Lung (tissue), 12 donors: Measurements from ENCODE around the gene OMP. TPM values are rescaled to one million over a fixed set of nuclear protein-coding genes. Genes with fewer than 3 reads are reported as not detected.

ENCODE experiments used
- ATAC-seq: fragments of 200-7000 bp; cut with Tn5 transposase; one replicate; pipeline ENCODE4 v1.9.1; 2020; ENCODE audit warnings: moderate number of reproducible peaks; ENCODE audit not compliant: insufficient read depth, low FRiP score
- DNase-seq, 3 donors: peaks; one replicate each; pipeline ENCODE4 v3.0.0-alpha.2; 2013 to 2017
- H3K27ac ChIP-seq, 2 donors: one replicate each; pipeline ENCODE4 v1.5.1; 2013; ENCODE audit warnings: mild to moderate bottlenecking in 2 of 2, moderate library complexity in 2 of 2, control low read depth in 1 of 2, inconsistent platforms in 1 of 2, low read depth in 1 of 2, low read length in 1 of 2
- H3K27me3 ChIP-seq, 3 donors: one replicate each; pipeline ENCODE4 v1.5.1; 2013; ENCODE audit warnings: low read length in 2 of 3; ENCODE audit not compliant: control insufficient read depth in 3 of 3, insufficient read depth in 3 of 3
- H3K36me3 ChIP-seq, 4 donors: one replicate each; pipeline ENCODE4 v1.5.1; 2013; ENCODE audit warnings: low read length in 4 of 4, mild to moderate bottlenecking in 1 of 4, moderate library complexity in 1 of 4; ENCODE audit not compliant: control insufficient read depth in 4 of 4, insufficient read depth in 4 of 4
- H3K4me1 ChIP-seq, 5 donors: one replicate each; pipeline ENCODE4 v1.5.1; 2013; ENCODE audit warnings: low read length in 5 of 5, mild to moderate bottlenecking in 2 of 5, moderate library complexity in 1 of 5; ENCODE audit not compliant: control insufficient read depth in 5 of 5, insufficient read depth in 5 of 5
- H3K4me3 ChIP-seq: one replicate; pipeline ENCODE4 v1.5.1; 2013; ENCODE audit warnings: mild to moderate bottlenecking, control low read depth, moderate library complexity
- H3K9ac ChIP-seq, 2 donors: one replicate each; pipeline ENCODE4 v1.5.1; 2013; ENCODE audit warnings: low read length in 2 of 2, control low read depth in 1 of 2; ENCODE audit not compliant: insufficient read depth in 1 of 2
- H3K9me3 ChIP-seq, 4 donors: one replicate each; pipeline ENCODE4 v1.5.1; 2013; ENCODE audit warnings: low read length in 3 of 4, mild to moderate bottlenecking in 1 of 4, moderate library complexity in 1 of 4; ENCODE audit not compliant: control insufficient read depth in 4 of 4, insufficient read depth in 3 of 4
- WGBS, 2 donors: extraction: QIAGEN DNeasy Blood & Tissue Kit; methylation state at CpG; one replicate each; pipeline ENCODE4 v1.1.7; 2013; 5-methylcytosine and 5-hydroxymethylcytosine counted together
- polyA plus RNA-seq, 2 donors: library from polyadenylated mRNA; stranded (reverse); fragments of 200-250 nt; gene quantifications; one replicate each; pipeline ENCODE4 v1.2.1, GENCODE V29; 2013
- total RNA-seq, 2 donors: library from RNA; depleted of rRNA in 1 of 2; stranded (reverse); fragments of >200 nt in 1 of 2; gene quantifications; one replicate each; pipeline ENCODE4 v1.2.1, GENCODE V29; 2014 to 2021
- TF ChIP-seq, protein P1 (sequence below): IDR thresholded peaks from 2 replicates; pipeline ENCODE4 v1.5.1; 2012; ENCODE audit warnings: mild to moderate bottlenecking; ENCODE audit errors: control extremely low read depth, extremely low read depth
- donor health status: control.
- donor health status: control.
- donor health status: Bipolar disorder and iron deficiency.
- donor health status: healthy.
- donor health status: DM: yes; HTN: yes; CAD: no.

OMP gene
- total and polyA plus RNA-seq, 4 donors = 0.37 to 0.74 (median 0.61) TPM; not detected in 1

DNA sequence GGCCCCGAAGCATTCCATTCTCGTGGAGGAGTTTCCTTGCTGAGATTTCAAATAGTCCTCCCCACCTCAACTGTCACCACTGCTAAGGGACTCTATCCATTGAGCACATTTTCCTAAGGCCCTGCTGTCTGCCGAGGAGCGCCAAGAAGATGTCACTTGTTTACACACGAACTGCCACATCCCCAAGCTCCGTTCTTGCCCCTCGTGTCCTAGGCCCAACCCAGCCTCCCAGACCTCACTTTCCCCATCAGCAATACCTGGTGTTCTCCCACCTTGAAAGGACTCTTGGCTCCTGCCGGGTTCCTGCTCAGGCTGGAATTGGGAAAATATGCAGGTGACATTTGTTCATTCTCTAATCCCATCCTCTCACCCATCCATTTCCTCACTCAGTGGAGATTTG is 21.4 kb downstream of the OMP start:
- TF ChIP-seq, protein P1, sequence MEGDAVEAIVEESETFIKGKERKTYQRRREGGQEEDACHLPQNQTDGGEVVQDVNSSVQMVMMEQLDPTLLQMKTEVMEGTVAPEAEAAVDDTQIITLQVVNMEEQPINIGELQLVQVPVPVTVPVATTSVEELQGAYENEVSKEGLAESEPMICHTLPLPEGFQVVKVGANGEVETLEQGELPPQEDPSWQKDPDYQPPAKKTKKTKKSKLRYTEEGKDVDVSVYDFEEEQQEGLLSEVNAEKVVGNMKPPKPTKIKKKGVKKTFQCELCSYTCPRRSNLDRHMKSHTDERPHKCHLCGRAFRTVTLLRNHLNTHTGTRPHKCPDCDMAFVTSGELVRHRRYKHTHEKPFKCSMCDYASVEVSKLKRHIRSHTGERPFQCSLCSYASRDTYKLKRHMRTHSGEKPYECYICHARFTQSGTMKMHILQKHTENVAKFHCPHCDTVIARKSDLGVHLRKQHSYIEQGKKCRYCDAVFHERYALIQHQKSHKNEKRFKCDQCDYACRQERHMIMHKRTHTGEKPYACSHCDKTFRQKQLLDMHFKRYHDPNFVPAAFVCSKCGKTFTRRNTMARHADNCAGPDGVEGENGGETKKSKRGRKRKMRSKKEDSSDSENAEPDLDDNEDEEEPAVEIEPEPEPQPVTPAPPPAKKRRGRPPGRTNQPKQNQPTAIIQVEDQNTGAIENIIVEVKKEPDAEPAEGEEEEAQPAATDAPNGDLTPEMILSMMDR = no peak
- DNase-seq (no peak), ATAC-seq (no peak)
- Histone ChIP-seq H3K36me3 (peaks cover 0 to 9% (median 0%) of the 10 kb centered on the region in 4 donors), H3K4me1 (peaks cover 0 to 18% (median 0%) of the 10 kb centered on the region in 5 donors), H3K27me3 (no peaks in the 10 kb centered on the region), H3K9me3 (no peaks in the 10 kb centered on the region), H3K9ac (no peak overlapping the region), H3K27ac (no peak overlapping the region), H3K4me3 (no peak overlapping the region)
- WGBS, 2 donors = 85 to 94% methylated on average over 8 of the region's 8 CpGs

DNA sequence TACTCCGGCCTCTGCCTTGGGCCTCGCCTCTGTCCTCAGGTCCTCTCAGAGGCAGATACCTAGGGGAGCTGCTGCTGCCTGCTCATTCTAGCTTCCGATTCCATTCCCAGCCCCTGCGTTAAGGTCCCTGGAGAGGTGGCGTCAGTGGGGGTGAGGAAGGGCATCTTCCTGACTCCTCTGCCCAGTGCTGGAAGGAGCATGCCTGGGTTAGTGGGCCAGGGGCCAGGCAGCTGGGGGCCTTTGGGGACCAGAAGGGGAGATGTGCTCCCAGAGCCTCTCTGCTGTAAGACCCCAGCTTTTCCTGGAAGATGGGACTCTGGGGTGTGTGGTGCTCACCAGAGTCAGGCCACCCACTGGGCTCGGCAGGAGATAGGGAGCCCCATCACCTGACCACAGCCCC is 21.8 kb downstream of the OMP start:
- no peak overlapping the region for H3K4me3 ChIP-seq
- whole genome bisulfite sequencing, 2 donors = 94% methylated on average over 6 of the region's 6 CpGs
- TF ChIP-seq, protein P1 = no peak
- H3K9ac ChIP-seq = no peak overlapping the region
- H3K27ac ChIP-seq = no peak overlapping the region
- H3K27me3 ChIP-seq = no peaks in the 10 kb centered on the region
- no peaks in the 10 kb centered on the region for H3K9me3 ChIP-seq
- no peak for DNase-seq
- ATAC-seq = no peak
- H3K36me3 ChIP-seq = peaks cover 0 to 9% (median 0%) of the 10 kb centered on the region in 4 donors
- peaks cover 0 to 18% (median 0%) of the 10 kb centered on the region in 5 donors for H3K4me1 ChIP-seq

DNA sequence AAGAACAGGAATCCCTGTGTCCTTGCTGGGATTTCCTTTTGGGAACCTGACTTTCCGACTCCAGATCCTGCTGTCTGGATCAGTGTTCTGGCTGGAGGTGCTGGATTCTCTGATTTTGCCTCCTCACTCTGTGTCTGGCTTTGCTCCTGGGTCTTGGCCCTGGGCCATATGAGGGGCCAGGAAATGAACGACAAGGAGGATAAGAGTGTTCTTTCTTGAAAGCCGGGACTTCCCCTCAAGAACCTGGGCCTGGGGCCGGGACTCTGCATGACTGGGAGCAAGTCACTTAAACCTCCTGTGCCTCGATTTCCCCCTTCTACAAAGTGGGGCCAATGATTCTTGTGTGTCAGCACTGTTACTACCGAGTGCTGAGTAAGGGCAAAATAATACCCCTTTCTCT is 22.6 kb downstream of the OMP start:
- TF ChIP-seq, protein P1 = no peak
- Histone ChIP-seq H3K27me3 (no peaks in the 10 kb centered on the region), H3K27ac (no peak overlapping the region), H3K36me3 (peaks cover 0 to 9% (median 0%) of the 10 kb centered on the region in 4 donors), H3K4me1 (peaks cover 0 to 18% (median 0%) of the 10 kb centered on the region in 5 donors), H3K9me3 (no peaks in the 10 kb centered on the region), H3K9ac (no peak overlapping the region), H3K4me3 (no peak overlapping the region)
- DNase-seq (peak in 2 of 3 donors; percentile 27 to 39), ATAC-seq (no peak)
- 47 to 50% methylated on average over 6 of the region's 6 CpGs for WGBS, 2 donors

DNA sequence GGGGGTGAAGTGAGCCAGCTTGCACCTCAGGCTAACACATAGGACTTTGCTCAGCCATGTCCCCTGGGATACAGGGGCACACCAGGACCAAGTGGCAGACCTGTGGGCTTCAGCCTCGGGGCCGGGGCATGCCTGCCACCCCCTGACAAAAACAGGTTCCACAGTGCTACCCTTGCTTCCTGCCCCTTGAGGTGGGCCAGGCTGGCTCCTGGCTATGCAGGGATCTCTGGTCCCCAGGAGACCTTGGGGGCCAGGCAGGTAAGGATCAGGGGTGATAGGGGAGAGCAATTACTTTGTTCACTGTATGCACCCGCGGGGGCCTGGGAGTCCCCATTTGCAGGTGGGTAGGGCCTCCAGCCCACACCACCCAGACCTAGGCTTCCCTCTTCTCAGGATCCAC is 23.1 kb downstream of the OMP start:
- peaks cover 0 to 9% (median 0%) of the 10 kb centered on the region in 4 donors for H3K36me3 ChIP-seq
- TF ChIP-seq, protein P1 = no peak
- no peaks in the 10 kb centered on the region for H3K27me3 ChIP-seq
- H3K9ac ChIP-seq = no peak overlapping the region
- no peaks in the 10 kb centered on the region for H3K9me3 ChIP-seq
- no peak for ATAC-seq
- no peak overlapping the region for H3K4me3 ChIP-seq
- 80 to 98% methylated on average over 4 of the region's 4 CpGs for WGBS, 2 donors
- H3K27ac ChIP-seq = no peak overlapping the region
- H3K4me1 ChIP-seq = peaks cover 0 to 18% (median 0%) of the 10 kb centered on the region in 5 donors
- no peak for DNase-seq
